PC-3 (cell line): ENCODE measurements around the gene PSG4. TPM values are rescaled to one million over a fixed set of nuclear protein-coding genes. Genes with fewer than 3 reads are reported as not detected.
"Not testable (repeated sequence)": the region's sequence is repeated elsewhere in the genome, so short reads cannot be mapped to it uniquely, and the experiment has no call there.

Experiments
- ATAC-seq: fragments of 200-7000 bp; cut with Tn5 transposase; 2 replicates; pipeline ENCODE4 v1.9.1; 2020; ENCODE audit warnings: mild to moderate bottlenecking, moderate library complexity
- BruUV-seq: library from RNA; stranded (reverse); fragments of 400-500 nt; replicated peaks from 2 replicates; lab custom pipeline; 2021; lab: Mats Ljungman, UMichigan
- CTCF ChIA-PET: fragments of 300-600 bp; sonication (Branson Sonifier 250); formaldehyde crosslinking; loops from one replicate; lab custom pipeline; 2022; ENCODE audit warnings: antibody characterized with exemption; lab: Charles Lee
- POLR2A ChIA-PET: fragments of 300-600 bp; sonication (Branson Sonifier 250); formaldehyde crosslinking; loops from one replicate; lab custom pipeline; 2022; ENCODE audit warnings: antibody characterized with exemption; ENCODE audit not compliant: unreplicated experiment; lab: Charles Lee
- DNase-seq: peaks from one replicate; pipeline ENCODE4 v3.0.0-alpha.2; 2015
- H2AFZ ChIP-seq: fragments of 300-600 bp; sonication (generic); 2 replicates; pipeline ENCODE4 v1.6.0; 2016; ENCODE audit warnings: antibody characterized with exemption, low read length
- H3F3A ChIP-seq: fragments of 300-600 bp; sonication (generic); one replicate; pipeline ENCODE4 v1.6.0; 2017; ENCODE audit warnings: antibody characterized with exemption, low read length, control low read depth, mild to moderate bottlenecking; ENCODE audit not compliant: unreplicated experiment
- H3K27ac ChIP-seq: fragments of 300-600 bp; sonication (generic); 2 replicates; pipeline ENCODE4 v1.5.1; 2016; ENCODE audit warnings: mild to moderate bottlenecking, low read length
- H3K27me3 ChIP-seq: fragments of 300-600 bp; sonication (generic); 2 replicates; pipeline ENCODE4 v1.6.1; 2016; ENCODE audit warnings: low read length, mixed read lengths
- H3K36me3 ChIP-seq: fragments of 300-600 bp; sonication (generic); 2 replicates; pipeline ENCODE4 v1.6.1; 2016; ENCODE audit warnings: low read depth, mixed run types, low read length, mixed read lengths
- H3K4me1 ChIP-seq: fragments of 300-600 bp; sonication (generic); 2 replicates; pipeline ENCODE4 v1.5.1; 2016; ENCODE audit warnings: low read length; ENCODE audit not compliant: insufficient read depth
- H3K4me2 ChIP-seq: fragments of 300-600 bp; sonication (generic); 2 replicates; pipeline ENCODE4 v1.6.0; 2016; ENCODE audit warnings: low read length
- H3K4me3 ChIP-seq: fragments of 300-600 bp; sonication (generic); 2 replicates; pipeline ENCODE4 v1.5.1; 2016; ENCODE audit warnings: mild to moderate bottlenecking, low read length, mixed read lengths
- H3K79me2 ChIP-seq: fragments of 300-600 bp; sonication (generic); 2 replicates; pipeline ENCODE4 v1.6.1; 2017; ENCODE audit warnings: low read length, mixed read lengths
- H3K9ac ChIP-seq: fragments of 300-600 bp; sonication (generic); 2 replicates; pipeline ENCODE4 v1.6.0; 2016; ENCODE audit warnings: mild to moderate bottlenecking, low read length
- H3K9me2 ChIP-seq: fragments of 300-600 bp; sonication (generic); replicated peaks from 2 replicates; pipeline ENCODE4 v1.6.1; 2016; ENCODE audit warnings: mixed run types, low read length, mixed read lengths
- H3K9me3 ChIP-seq: fragments of 300-600 bp; sonication (generic); 2 replicates; pipeline ENCODE4 v1.6.1; 2016; ENCODE audit warnings: low read length, mixed read lengths
- H4K20me1 ChIP-seq: fragments of 300-600 bp; sonication (generic); 2 replicates; pipeline ENCODE4 v1.6.1; 2016; ENCODE audit warnings: low read length, mixed read lengths
- CTCF ChIP-seq: fragments of 300-600 bp; sonication (generic); conservative IDR thresholded peaks from 2 replicates; pipeline ENCODE4 v1.5.1; 2017; ENCODE audit warnings: antibody characterized with exemption, low read depth, mild to moderate bottlenecking, low read length
- EZH2 ChIP-seq: fragments of 300-600 bp; sonication (generic); IDR thresholded peaks from one replicate; pipeline ENCODE4 v1.6.1; 2017; ENCODE audit warnings: antibody characterized with exemption, mild to moderate bottlenecking, low read length; ENCODE audit not compliant: unreplicated experiment
- EZH2phosphoT487 ChIP-seq: fragments of 300-600 bp; sonication (generic); IDR thresholded peaks from 2 replicates; pipeline ENCODE4 v1.6.1; 2018; ENCODE audit warnings: mild to moderate bottlenecking, antibody characterized with exemption, low read length, borderline replicate concordance
- intact Hi-C: fragments of 100-400 bp; cut with micrococcal nuclease; formaldehyde crosslinking; loops from 2 replicates; pipeline ENCODE4 v1.9.0; 2023
- total RNA-seq: library from RNA; depleted of rRNA; stranded (reverse); fragments of >200 nt; gene quantifications from 2 replicates; pipeline ENCODE4 v1.2.3, GENCODE V29; 2014

PSG4 gene
- total RNA-seq, 1 experiment from 2014 or later = not detected

DNA sequence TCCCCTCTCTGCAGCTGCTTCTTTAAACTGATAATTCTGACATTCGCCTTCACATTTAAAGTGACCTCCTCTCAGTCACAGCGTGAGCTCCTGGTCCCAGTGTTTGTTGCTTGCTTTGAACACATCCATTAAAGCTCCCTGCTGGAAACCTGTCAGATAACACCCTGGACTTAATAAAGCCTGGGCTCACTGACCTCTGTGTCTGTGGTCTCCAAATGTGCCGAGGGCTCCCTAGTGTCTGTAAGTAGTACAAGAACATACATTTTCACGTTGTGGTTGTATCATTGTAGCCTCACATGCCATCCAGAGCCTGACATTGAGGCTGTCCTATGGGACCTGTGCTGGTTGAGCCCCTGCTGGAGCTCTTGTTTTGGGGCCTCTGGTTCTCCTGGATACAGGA, 2.6 kb upstream of the PSG4 start:
- Histone ChIP-seq H3K36me3 (no peaks in the 10 kb centered on the region), H3K79me2 (no peaks in the 10 kb centered on the region), H3F3A (no peaks in the 10 kb centered on the region), H3K4me3 (no peak overlapping the region), H3K4me1 (no peaks in the 10 kb centered on the region), H3K4me2 (no peak overlapping the region), H3K27ac (no peak overlapping the region), H3K27me3 (no peaks in the 10 kb centered on the region), H2AFZ (no peak overlapping the region), H3K9me2 (no peaks in the 10 kb centered on the region), H3K9me3 (no peaks in the 10 kb centered on the region), H3K9ac (no peak overlapping the region), H4K20me1 (no peaks in the 10 kb centered on the region)
- no TSS peak for BruUV-seq
- CTCF ChIA-PET = no interaction called here
- intact Hi-C loops = loop anchor here (10.0 kb wide), 1 partner anchor 107 kb away; no protein-coding TSS in a partner anchor
- TF ChIP-seq CTCF (no peak), EZH2 (no peak), EZH2phosphoT487 (no peak)
- no peak for ATAC-seq
- POLR2A ChIA-PET = no interaction called here
- no peak for DNase-seq

GRCh38 chr19:43207174-43207573, 1.7 kb upstream of the PSG4 start:
- H3K36me3 ChIP-seq, POLR2A ChIA-PET, H4K20me1 ChIP-seq, H3K9me3 ChIP-seq, DNase-seq, H3K79me2 ChIP-seq, H2AFZ ChIP-seq, CTCF ChIA-PET, ATAC-seq, H3K4me2 ChIP-seq, BruUV-seq, H3K27me3 ChIP-seq, H3K9ac ChIP-seq, H3K4me3 ChIP-seq, H3K4me1 ChIP-seq, H3K9me2 ChIP-seq, H3F3A ChIP-seq, H3K27ac ChIP-seq: not testable (repeated sequence)
- TF ChIP-seq CTCF = peak; percentile 35; the same call in 1 of the 2 replicates
- intact Hi-C loops = loop anchor here (10.0 kb wide), 1 partner anchor 108 kb away; no protein-coding TSS in a partner anchor

GRCh38 chr19:43203611-43204010, 1.8 kb downstream of the PSG4 start:
- intact Hi-C loops = loop anchor here (10.0 kb wide), 1 partner anchor 111 kb away; no protein-coding TSS in a partner anchor
- H3K9ac ChIP-seq, H3K4me2 ChIP-seq: not testable (repeated sequence)

GRCh38 chr19:43201891-43202290, 3.5 kb downstream of the PSG4 start:
- Histone ChIP-seq H3K4me1 (peaks cover 14% of the 10 kb centered on the region), H3K27ac (peak overlapping the region; percentile 80)
- BruUV-seq, CTCF ChIA-PET, H3K79me2 ChIP-seq, H3K4me3 ChIP-seq, H3K9me3 ChIP-seq, H3F3A ChIP-seq, H3K9me2 ChIP-seq, H3K36me3 ChIP-seq, ATAC-seq, H3K9ac ChIP-seq, H3K27me3 ChIP-seq, H3K4me2 ChIP-seq, H2AFZ ChIP-seq, H4K20me1 ChIP-seq, POLR2A ChIA-PET: not testable (repeated sequence)
- intact Hi-C loops = loop anchor here (10.0 kb wide), 1 partner anchor 113 kb away; no protein-coding TSS in a partner anchor
- peak; percentile 4 for DNase-seq

More at GRCh38 chr19:43203611-43204010, 1.8 kb downstream of the PSG4 start:
- DNase-seq, H3K9me2 ChIP-seq, H3F3A ChIP-seq, H3K79me2 ChIP-seq, H3K4me3 ChIP-seq, H3K36me3 ChIP-seq, BruUV-seq, H2AFZ ChIP-seq, CTCF ChIA-PET, ATAC-seq, POLR2A ChIA-PET, H3K27ac ChIP-seq, H3K9me3 ChIP-seq, H3K27me3 ChIP-seq, H4K20me1 ChIP-seq: not testable (repeated sequence)
- H3K4me1 ChIP-seq = peaks cover 14% of the 10 kb centered on the region

- H3K36me3 ChIP-seq, H3F3A ChIP-seq, CTCF ChIA-PET, H3K9me2 ChIP-seq, BruUV-seq, POLR2A ChIA-PET, H2AFZ ChIP-seq, H3K9me3 ChIP-seq, H3K79me2 ChIP-seq, H3K27me3 ChIP-seq, H4K20me1 ChIP-seq, H3K4me3 ChIP-seq: not testable (repeated sequence)
- Histone ChIP-seq H3K4me1 (peaks cover 14% of the 10 kb centered on the region), H3K4me2 (peak overlapping the region; percentile 51; the same call in 1 of the 2 replicates), H3K27ac (peak overlapping the region; percentile 80), H3K9ac (peak overlapping the region; percentile 17; the same call in 1 of the 2 replicates)
- DNase-seq (peak; percentile 50), ATAC-seq (peak; percentile 55)
- intact Hi-C loops = loop anchor here (10.0 kb wide), 1 partner anchor 113 kb away; no protein-coding TSS in a partner anchor
Measured at GRCh38 chr19:43201337-43201801, 4.1 kb downstream of the PSG4 start.
